ELR (cell line): ENCODE measurements around the gene ZNF236.
"Not testable (repeated sequence)": the region's sequence is repeated elsewhere in the genome, so short reads cannot be mapped to it uniquely, and the experiment has no call there.

Experiments
- DNase-seq: peaks from one replicate; pipeline ENCODE4 v3.0.0-alpha.2; 2015; ENCODE audit warnings: low read depth

The ZNF236 gene

GRCh38 chr18:76988827-76989646 is 166.7 kb downstream of the ZNF236 start:
- DNase-seq: no peak

- DNase-seq: no peak
These were observed 167.4 kb downstream of the ZNF236 start for GRCh38 chr18:76989647-76990190.

- not testable (repeated sequence) for DNase-seq
These were observed 168.1 kb downstream of the ZNF236 start for GRCh38 chr18:76990343-76991020.

GRCh38 chr18:76991021-76991688 is 168.8 kb downstream of the ZNF236 start:
- DNase-seq: no peak

DNA sequence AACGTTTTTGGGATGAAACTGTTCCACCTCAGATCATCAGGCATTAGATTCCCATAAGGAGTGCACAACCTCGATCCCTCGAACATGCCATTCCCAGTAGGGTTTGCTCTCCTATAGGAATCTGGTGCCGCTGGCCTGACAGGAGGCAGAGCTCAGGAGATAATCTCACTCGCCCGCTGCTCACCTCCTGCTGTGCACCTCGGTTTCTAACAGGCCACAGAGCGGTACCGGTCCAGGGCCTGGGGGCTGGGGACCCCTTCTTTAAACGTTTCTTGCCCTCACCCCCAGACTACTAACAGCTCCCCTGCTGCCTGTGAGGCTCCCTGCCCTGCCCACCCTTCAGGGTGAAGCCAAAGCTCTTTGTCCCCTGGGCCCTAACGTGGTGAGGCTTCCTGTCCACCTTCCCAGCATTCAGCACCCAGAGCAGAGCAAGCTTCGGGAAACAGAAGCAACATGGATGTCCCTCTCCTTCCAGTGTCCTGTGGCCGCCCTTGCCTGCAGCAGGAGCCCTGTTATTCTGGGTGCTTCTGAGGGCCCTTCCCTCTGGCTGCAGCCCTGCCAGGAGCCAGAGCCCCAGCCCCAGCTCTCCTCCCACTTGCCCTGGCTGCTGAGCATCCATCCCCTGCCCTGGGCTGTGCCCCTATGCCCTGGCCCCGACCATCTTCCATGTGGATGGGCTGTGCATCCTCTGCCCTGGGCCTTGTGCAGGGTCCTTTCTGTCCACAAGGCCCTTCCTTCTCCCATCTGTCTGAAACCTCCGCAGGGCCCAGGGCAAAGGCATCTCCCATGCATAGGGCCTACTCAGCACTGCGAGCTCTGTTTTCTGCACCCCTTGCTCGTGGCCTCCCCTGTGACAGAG is 170.1 kb downstream of the ZNF236 start:
- no peak for DNase-seq

DNA sequence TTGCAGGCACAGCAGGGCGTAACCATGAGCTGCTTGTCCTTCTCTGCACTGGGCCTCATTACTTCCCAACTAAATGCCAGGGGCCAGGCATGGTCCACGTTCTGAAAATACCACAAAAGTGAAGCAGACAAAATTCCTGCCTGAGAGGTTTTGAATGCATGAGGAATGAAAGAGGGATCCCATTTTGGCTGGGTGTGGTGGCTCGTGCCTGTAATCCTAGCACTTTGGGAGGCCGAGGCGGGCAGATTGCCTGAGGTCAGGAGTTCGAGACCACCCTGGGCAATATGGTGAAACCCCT is 170.7 kb downstream of the ZNF236 start:
- DNase-seq: no peak

GRCh38 chr18:76993573-76993972 is 171.2 kb downstream of the ZNF236 start:
- no peak for DNase-seq

- DNase-seq: no peak
These were observed 171.8 kb downstream of the ZNF236 start for GRCh38 chr18:76994086-76994654.

- no peak for DNase-seq
These were observed 173.5 kb downstream of the ZNF236 start for GRCh38 chr18:76995896-76996295.

- no peak for DNase-seq
These were observed 174.1 kb downstream of the ZNF236 start for GRCh38 chr18:76996429-76996828.

GRCh38 chr18:76997951-76998808 is 175.8 kb downstream of the ZNF236 start:
- no peak for DNase-seq

DNA sequence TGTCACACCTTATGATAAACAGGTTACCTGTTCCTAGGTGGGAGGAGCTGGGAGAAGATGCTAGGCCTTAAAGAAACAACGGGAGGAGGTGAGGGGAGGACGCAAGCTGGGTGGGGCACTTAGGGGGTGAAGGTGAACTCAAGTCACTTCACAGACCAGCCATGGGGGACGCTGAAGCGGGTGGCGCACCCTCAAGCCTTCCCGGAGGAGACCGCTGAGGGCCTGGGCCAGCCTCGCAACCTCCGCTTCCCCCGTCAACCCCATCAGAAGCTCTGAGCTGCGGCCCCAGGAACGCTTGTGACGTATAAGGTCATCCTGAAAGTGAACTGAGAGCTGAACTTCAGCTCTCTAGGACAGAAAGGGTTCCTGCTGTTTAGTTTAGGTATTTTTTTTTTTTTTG is 176.7 kb downstream of the ZNF236 start:
- no peak for DNase-seq

DNA sequence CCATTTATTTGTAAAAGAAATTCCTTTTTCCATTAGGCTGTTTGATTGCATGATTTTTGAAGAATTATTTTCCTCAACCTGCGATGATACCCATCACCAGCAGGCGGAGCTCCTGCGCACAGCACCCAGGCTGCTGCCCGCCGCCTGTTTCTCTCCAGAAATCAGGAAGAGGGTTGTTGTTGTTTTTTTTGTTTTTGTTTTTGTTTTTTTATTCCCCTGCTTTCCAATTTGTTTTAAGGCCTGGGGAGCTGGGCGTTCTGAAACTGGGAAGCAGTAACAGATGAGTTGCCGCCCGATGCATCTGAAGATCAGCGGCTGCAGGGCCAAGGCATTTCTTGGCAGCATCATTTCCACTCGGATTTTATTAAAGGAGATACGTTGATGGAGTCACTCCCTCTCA is 178.2 kb downstream of the ZNF236 start:
- peak; percentile 50 for DNase-seq

GRCh38 chr18:77001041-77001440 is 178.7 kb downstream of the ZNF236 start:
- DNase-seq: no peak

- no peak for DNase-seq
These were observed 179.6 kb downstream of the ZNF236 start for GRCh38 chr18:77001979-77002378.

- DNase-seq: no peak
These were observed 180.1 kb downstream of the ZNF236 start for GRCh38 chr18:77002496-77002895.

DNA sequence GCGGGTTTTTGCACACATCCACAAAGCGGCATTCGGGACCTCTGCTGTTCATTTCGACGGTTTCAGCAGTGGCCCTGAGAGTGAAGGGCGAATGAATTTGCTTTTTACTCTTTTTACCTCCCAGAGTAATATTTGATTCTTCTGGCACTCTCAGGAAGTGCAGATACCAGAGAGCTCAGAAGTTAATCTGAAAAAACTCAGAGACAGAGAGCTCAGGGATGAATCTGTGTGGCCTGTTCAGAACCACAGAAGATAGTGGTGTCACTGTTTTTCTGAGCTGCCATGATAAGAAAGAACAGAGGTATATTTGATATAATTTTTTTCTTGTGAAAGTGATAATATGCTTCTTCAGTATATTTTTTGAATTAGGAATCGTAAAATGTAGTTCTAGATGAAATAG is 181.0 kb downstream of the ZNF236 start:
- no peak for DNase-seq

DNA sequence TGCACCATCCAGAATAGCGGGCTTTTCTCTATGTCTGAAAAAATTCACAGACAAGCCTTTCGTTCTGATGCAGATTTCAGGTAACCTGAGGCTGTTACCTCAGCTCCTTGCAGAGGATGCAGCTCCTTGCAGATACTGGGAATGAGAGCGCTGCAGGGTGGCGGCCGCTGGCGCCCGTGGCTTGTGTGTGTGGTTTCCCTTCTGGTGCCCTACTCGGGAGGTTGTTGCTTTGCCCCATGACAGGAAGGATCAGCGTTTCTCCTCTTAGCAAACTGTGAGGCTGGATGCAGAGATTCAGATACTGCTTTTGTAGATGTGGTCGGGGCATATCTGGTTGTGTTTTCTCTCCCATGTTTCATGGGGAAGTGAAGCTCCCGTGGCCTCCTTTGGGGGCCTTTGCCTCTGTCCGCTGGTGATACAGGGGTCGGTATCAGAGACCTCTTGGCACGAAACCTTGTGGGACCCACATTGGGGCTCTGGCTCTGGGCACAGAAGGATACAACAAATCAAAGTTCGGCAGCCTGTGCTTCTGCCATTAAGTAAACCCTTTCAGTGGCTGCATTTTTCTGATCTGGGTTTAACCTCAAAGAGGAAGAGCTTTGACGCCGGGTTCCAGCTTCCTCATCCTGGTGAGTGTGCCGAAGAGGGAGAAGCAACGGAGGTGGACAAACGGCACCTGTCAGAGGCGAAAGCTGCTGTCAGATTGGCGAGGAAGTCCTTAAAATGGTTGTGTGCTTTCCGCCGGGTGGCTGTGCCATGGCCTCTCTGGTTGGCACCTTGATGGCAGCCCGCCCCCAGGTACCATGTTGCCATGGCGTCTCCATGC is 182.4 kb downstream of the ZNF236 start:
- no peak for DNase-seq

DNA sequence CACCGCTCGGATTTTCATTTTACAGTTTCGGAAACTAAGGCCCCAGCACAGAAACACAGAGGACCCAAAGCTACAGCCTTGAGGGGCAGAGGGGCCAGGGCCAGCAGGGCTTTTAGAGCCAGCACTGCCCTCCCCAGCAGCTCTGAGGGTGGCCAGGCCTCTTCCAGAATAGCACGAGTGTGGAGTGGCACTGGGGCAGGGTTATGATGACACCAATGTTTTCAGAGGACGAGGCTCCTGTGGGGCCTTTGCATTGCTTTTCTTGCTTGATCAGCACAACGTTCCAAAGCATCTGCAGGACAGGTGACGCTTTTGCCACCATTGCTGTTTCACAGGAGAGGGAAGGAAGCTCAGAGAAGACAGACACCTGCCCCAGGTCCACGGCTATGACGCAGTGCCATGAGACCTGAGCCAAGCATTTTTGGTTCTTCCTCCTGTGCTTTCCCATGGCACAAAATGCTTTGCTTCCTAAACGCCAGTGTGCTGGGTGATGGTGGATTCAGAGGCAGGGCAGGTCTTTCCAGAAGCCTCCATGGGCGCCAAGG is 183.4 kb downstream of the ZNF236 start:
- DNase-seq: no peak
